ENCODE measurements around the gene C19orf47.

GRCh38 chr19:40300668-40301067 lies 47.5 kb downstream of the C19orf47 start:
- no peak for TF ChIP-seq CTCF (IDR thresholded peaks at IDR 0.05)
- no peak for TF ChIP-seq POLR2A (IDR thresholded peaks at IDR 0.05)

Measured in esophagus squamous epithelium (tissue), 4 donors.